Activated CD4-positive, alpha-beta T cell treated with anti-CD3 and anti-CD28 coated beads for 36 hours (primary cell): ENCODE measurements around the gene PGGHG. TPM values are rescaled to one million over a fixed set of nuclear protein-coding genes. Genes with fewer than 3 reads are reported as not detected.
A peak's percentile ranks its signal among the peaks of the same experiment; 100 is the strongest.
"Not testable (repeated sequence)": the region's sequence is repeated elsewhere in the genome, so short reads cannot be mapped to it uniquely, and the experiment has no call there.

ENCODE experiments used
- ATAC-seq: fragments of 200-7000 bp; cut with Tn5 transposase; one replicate; pipeline ENCODE4 v1.10.0; 2021; ENCODE audit warnings: mild to moderate bottlenecking, moderate library complexity
- CTCF ChIA-PET: fragments of 350-600 bp; sonication (Branson Sonifier 250); formaldehyde crosslinking; loops from one replicate; lab custom pipeline; 2021; ENCODE audit warnings: antibody characterized with exemption; lab: Charles Lee
- POLR2A ChIA-PET: fragments of 350-600 bp; sonication (Branson Sonifier 250); formaldehyde crosslinking; loops from one replicate; lab custom pipeline; 2021; ENCODE audit warnings: antibody characterized with exemption, inconsistent platforms; lab: Charles Lee
- DNase-seq: peaks from one replicate; pipeline ENCODE4 v3.0.0-alpha.2; 2020
- H3K27ac Mint-ChIP-seq: one replicate; pipeline ENCODE4 v1.8.0; 2021; ENCODE audit warnings: mixed read lengths
- H3K27me3 Mint-ChIP-seq: one replicate; pipeline ENCODE4 v1.8.0; 2021; ENCODE audit warnings: mixed read lengths
- H3K36me3 Mint-ChIP-seq: one replicate; pipeline ENCODE4 v1.8.0; 2021; ENCODE audit warnings: low read depth, mixed read lengths
- H3K4me1 Mint-ChIP-seq: one replicate; pipeline ENCODE4 v1.8.0; 2021; ENCODE audit warnings: mixed read lengths
- H3K4me3 Mint-ChIP-seq: one replicate; pipeline ENCODE4 v1.8.0; 2021; ENCODE audit warnings: mild to moderate bottlenecking, moderate library complexity, mixed read lengths
- H3K9me3 Mint-ChIP-seq: one replicate; pipeline ENCODE4 v1.8.0; 2021; ENCODE audit warnings: low read depth, mixed read lengths
- intact Hi-C, 2 experiments: fragments of 100-400 bp; cut with DNase I in 1 of 2; cut with micrococcal nuclease in 1 of 2; formaldehyde crosslinking; loops; one replicate each; pipeline versions ENCODE4 v1.14.2 to v1.15.1; 2022 to 2024; cut with DNase I, micrococcal nuclease
- total RNA-seq, 2 experiments: library from RNA; stranded (reverse); gene quantifications; one replicate each; pipeline ENCODE4 v1.2.3, GENCODE V29; 2021

The PGGHG gene
- total RNA-seq, 2 experiments from 2014 or later = 73.4 to 82.3 TPM

DNA sequence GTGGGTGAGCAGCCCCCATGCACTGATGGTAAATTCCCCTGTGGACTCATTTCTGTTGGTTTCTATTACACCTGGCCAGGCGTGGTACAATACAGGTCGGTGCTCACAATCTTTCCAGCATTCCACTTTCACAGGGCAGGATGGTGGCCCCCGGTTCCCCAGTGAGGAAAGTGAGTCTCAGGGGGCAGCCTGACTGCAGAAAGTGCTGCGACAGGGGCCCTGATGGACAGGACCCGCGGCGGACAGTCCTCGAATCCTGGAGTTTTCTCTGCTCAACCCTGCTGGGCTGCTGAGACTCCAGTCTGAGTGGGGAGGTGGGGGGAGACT lies 3.1 kb upstream of the PGGHG start:
- H3K4me3 Mint-ChIP-seq = no peak overlapping the region
- no peak overlapping the region for H3K27ac Mint-ChIP-seq
- peaks cover 15% of the 10 kb centered on the region for H3K27me3 Mint-ChIP-seq
- intact Hi-C loops = loop anchor here in 1 of 2 experiments (5.0 kb wide), 1 partner anchor 49 kb away; the partner anchor contains the start of genes PSMD13 and SIRT3
- peaks cover 8% of the 10 kb centered on the region for H3K36me3 Mint-ChIP-seq
- peaks cover 48% of the 10 kb centered on the region for H3K4me1 Mint-ChIP-seq
- ATAC-seq = no peak
- POLR2A ChIA-PET = no interaction called here
- DNase-seq = no peak
- CTCF ChIA-PET = interaction anchor here (1.0 to 1.2 kb wide), 2 partner anchors 14 to 35 kb away, joined by 3 read pairs; no protein-coding TSS in a partner anchor
- H3K9me3 Mint-ChIP-seq = no peaks in the 10 kb centered on the region

DNA sequence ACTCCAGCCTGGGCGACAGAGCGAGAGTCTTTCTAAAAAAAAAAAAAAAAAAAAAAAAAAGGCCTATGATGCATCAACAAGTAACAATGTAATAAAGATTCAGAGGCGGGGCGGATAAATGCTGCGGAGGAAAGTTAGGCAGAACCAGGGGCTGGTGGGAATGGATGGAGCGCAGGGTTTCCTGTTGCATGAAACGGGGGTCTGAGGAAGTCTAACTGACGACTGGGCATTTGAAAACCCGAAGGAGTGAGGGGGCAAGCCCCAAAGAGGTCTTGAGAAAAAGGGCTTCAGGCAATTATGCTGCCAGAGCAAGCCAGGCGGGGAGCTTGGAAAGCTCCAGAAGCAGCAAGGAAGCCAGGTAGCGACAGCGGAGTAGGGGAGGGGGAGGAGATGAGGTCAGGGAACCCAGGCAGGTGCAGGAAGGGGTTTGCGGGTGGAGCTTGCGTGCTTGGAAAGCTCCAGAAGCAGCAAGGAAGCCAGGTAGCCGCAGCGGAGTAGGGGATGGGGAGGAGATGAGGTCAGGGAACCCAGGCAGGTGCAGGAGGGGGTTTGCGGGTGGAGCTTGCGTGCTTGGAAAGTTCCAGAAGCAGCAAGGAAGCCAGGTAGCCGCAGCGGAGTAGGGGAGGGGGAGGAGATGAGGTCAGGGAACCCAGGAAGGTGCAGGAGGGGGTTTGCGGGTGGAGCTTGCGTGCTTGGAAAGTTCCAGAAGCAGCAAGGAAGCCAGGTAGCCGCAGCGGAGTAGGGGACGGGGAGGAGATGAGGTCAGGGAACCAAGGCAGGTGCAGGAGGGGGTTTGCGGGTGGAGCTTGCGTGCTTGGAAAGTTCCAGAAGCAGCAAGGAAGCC lies 1.7 kb upstream of the PGGHG start:
- H3K36me3 Mint-ChIP-seq = peaks cover 16% of the 10 kb centered on the region
- H3K4me3 Mint-ChIP-seq = peak overlapping the region; percentile 83
- CTCF ChIA-PET = interaction anchor here (1.0 to 1.2 kb wide), 3 partner anchors 15 to 37 kb away, joined by 3 read pairs; no protein-coding TSS in a partner anchor
- peak; percentile 68 for DNase-seq
- ATAC-seq = peak; percentile 24
- POLR2A ChIA-PET = interaction anchor here (1.0 kb wide), 1 partner anchor 30 kb away, joined by 4 read pairs; no protein-coding TSS in a partner anchor
- not testable (repeated sequence) for H3K27me3 Mint-ChIP-seq, H3K9me3 Mint-ChIP-seq
- H3K27ac Mint-ChIP-seq = peak overlapping the region; percentile 92
- intact Hi-C loops = loop anchor here (1.0 to 5.0 kb wide), 2 partner anchors 18 to 50 kb away; partner anchors contain the start of genes PSMD13 (in 1 of the 2) and SIRT3 (in 1 of the 2)
- peaks cover 41% of the 10 kb centered on the region for H3K4me1 Mint-ChIP-seq

DNA sequence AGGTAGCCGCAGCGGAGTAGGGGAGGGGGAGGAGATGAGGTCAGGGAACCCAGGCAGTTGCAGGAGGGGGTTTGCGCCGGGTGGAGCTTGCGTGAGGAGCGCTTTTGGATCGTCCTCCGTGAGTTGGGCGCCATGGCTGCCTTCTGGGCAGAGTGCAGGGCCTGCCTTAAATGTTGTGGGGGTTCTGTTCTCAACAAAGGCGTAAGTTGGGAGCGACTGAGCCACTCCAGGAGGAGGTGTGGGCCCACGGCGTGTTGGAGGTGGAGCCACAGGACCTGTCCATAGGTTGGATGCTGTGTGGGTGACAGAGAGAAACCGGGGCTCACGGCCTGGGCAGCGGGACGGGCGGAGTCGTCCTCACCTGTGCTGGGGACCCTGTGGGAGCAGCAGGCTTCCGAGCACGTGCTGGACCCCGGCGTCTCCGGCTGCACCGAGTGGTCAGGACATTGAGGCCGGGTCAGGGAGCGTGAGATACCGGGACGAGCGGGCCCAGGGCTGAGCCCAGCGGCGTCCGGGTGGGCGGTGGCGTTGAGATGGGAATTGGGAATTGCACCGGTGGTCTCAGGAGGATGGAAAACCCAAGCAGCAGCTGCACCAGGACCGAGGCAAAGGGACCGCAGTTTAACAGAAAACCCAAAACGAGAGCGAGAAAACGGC lies 977 bp upstream of the PGGHG start:
- no peaks in the 10 kb centered on the region for H3K9me3 Mint-ChIP-seq
- CTCF ChIA-PET = interaction anchor here (0.7 to 1.1 kb wide), 2 partner anchors 28 to 34 kb away, joined by 3 read pairs; no protein-coding TSS in a partner anchor
- peak overlapping the region; percentile 92 for H3K27ac Mint-ChIP-seq
- H3K4me3 Mint-ChIP-seq = peak overlapping the region; percentile 83
- DNase-seq (peak; percentile 76), ATAC-seq (peak; percentile 59)
- no peaks in the 10 kb centered on the region for H3K27me3 Mint-ChIP-seq
- POLR2A ChIA-PET = interaction anchor here (0.8 to 1.0 kb wide), 2 partner anchors 29 to 152 kb away, joined by 3 to 4 read pairs; no protein-coding TSS in a partner anchor
- peaks cover 16% of the 10 kb centered on the region for H3K36me3 Mint-ChIP-seq
- intact Hi-C loops = loop anchor here (1.0 to 5.0 kb wide), 4 partner anchors 19 to 52 kb away; partner anchors contain the start of genes PSMD13 (in 2 of the 2) and SIRT3 (in 2 of the 2)
- H3K4me1 Mint-ChIP-seq = peaks cover 33% of the 10 kb centered on the region

DNA sequence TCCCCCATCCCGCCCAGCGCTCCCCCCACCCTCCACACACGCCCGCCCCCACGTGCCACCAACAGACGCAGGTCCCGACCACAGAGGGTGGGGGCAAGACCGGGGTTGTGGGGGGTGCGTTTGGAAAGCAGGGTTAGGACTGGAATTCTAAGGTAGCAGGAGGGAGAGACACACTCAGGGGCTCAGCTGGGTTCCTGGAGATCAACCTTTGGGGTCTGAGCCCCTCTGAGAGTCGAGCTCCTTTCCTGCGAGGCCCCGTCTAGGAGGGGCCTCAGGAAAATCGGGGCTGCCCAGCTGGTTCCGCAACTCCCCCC lies 429 bp downstream of the PGGHG start:
- Mint-ChIP-seq H3K4me1 (peaks cover 26% of the 10 kb centered on the region), H3K36me3 (peaks cover 16% of the 10 kb centered on the region), H3K27ac (peak overlapping the region; percentile 47), H3K4me3 (peak overlapping the region; percentile 65), H3K9me3 (no peaks in the 10 kb centered on the region), H3K27me3 (no peaks in the 10 kb centered on the region)
- ATAC-seq (no peak), DNase-seq (peak; percentile 31)
- CTCF ChIA-PET = interaction anchor here (0.8 kb wide), 1 partner anchor 16 kb away, joined by 6 read pairs; no protein-coding TSS in a partner anchor
- intact Hi-C loops = loop anchor here in 1 of 2 experiments (5.0 kb wide), 1 partner anchor 52 kb away; the partner anchor contains the start of genes PSMD13 and SIRT3
- POLR2A ChIA-PET = interaction anchor here (1.0 kb wide), 1 partner anchor 8 kb away, joined by 3 read pairs; no protein-coding TSS in a partner anchor

GRCh38 chr11:289712-290620 lies 1.0 kb downstream of the PGGHG start:
- DNase-seq (peak; percentile 18), ATAC-seq (no peak)
- no peaks in the 10 kb centered on the region for H3K9me3 Mint-ChIP-seq
- peaks cover 26% of the 10 kb centered on the region for H3K4me1 Mint-ChIP-seq
- H3K27me3 Mint-ChIP-seq = no peaks in the 10 kb centered on the region
- H3K27ac Mint-ChIP-seq = peak overlapping the region; percentile 47
- H3K4me3 Mint-ChIP-seq = peak overlapping the region; percentile 65
- ChIA-PET POLR2A (interaction anchor here (1.0 kb wide), 1 partner anchor 9 kb away, joined by 3 read pairs; no protein-coding TSS in a partner anchor), CTCF (interaction anchor here (0.8 kb wide), 1 partner anchor 16 kb away, joined by 6 read pairs; no protein-coding TSS in a partner anchor)
- peaks cover 16% of the 10 kb centered on the region for H3K36me3 Mint-ChIP-seq
- intact Hi-C loops = loop anchor here (1.0 to 5.0 kb wide), 2 partner anchors 16 to 53 kb away; partner anchors contain the start of genes PSMD13 (in 1 of the 2) and SIRT3 (in 1 of the 2)

DNA sequence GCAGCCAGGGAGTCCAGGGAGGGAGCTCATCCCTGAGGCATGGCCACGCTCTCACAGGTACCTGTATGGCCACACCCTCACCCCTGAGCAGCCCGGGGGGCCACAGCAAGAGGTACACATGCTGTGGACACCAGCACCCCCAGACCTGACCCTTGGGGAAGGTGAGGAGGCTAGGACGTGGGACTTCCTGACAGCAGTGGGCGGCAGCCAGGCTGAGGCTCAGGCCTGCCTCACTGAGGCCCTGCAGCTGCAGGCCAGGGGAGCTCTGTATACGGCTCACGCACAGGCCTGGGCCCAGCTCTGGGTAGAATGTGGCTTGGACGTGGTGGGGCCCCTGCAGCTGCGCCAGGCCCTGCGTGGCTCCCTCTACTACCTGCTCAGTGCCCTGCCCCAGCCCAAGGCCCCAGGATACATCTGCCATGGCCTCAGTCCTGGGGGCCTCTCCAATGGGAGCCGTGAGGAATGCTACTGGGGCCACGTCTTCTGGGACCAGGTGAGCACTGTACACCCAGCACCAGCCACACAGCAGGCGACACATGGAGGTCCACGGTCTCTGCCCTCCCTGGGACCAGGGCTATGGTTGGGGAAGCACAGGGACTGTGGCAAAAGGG lies 1.8 kb downstream of the PGGHG start:
- CTCF ChIA-PET = interaction anchor here (2.0 kb wide), 1 partner anchor 14 kb away, joined by 7 read pairs; no protein-coding TSS in a partner anchor
- H3K27me3 Mint-ChIP-seq = no peaks in the 10 kb centered on the region
- H3K9me3 Mint-ChIP-seq = no peaks in the 10 kb centered on the region
- intact Hi-C loops = loop anchor here in 1 of 2 experiments (1.0 kb wide), 1 partner anchor 16 kb away; no protein-coding TSS in a partner anchor
- DNase-seq (peak; percentile 12), ATAC-seq (no peak)
- H3K4me1 Mint-ChIP-seq = peaks cover 26% of the 10 kb centered on the region
- peaks cover 16% of the 10 kb centered on the region for H3K36me3 Mint-ChIP-seq
- POLR2A ChIA-PET = no interaction called here
- peak overlapping the region; percentile 41 for H3K27ac Mint-ChIP-seq
- peak overlapping the region; percentile 65 for H3K4me3 Mint-ChIP-seq

GRCh38 chr11:291281-292210 lies 2.6 kb downstream of the PGGHG start:
- H3K4me1 Mint-ChIP-seq = peaks cover 26% of the 10 kb centered on the region
- no peaks in the 10 kb centered on the region for H3K27me3 Mint-ChIP-seq
- intact Hi-C loops = no loop called here
- ChIA-PET POLR2A (no interaction called here), CTCF (interaction anchor here (2.0 kb wide), 1 partner anchor 14 kb away, joined by 7 read pairs; no protein-coding TSS in a partner anchor)
- peak overlapping the region; percentile 41 for H3K27ac Mint-ChIP-seq
- no peak overlapping the region for H3K4me3 Mint-ChIP-seq
- no peaks in the 10 kb centered on the region for H3K9me3 Mint-ChIP-seq
- ATAC-seq (no peak), DNase-seq (peak; percentile 7)
- H3K36me3 Mint-ChIP-seq = peaks cover 16% of the 10 kb centered on the region

DNA sequence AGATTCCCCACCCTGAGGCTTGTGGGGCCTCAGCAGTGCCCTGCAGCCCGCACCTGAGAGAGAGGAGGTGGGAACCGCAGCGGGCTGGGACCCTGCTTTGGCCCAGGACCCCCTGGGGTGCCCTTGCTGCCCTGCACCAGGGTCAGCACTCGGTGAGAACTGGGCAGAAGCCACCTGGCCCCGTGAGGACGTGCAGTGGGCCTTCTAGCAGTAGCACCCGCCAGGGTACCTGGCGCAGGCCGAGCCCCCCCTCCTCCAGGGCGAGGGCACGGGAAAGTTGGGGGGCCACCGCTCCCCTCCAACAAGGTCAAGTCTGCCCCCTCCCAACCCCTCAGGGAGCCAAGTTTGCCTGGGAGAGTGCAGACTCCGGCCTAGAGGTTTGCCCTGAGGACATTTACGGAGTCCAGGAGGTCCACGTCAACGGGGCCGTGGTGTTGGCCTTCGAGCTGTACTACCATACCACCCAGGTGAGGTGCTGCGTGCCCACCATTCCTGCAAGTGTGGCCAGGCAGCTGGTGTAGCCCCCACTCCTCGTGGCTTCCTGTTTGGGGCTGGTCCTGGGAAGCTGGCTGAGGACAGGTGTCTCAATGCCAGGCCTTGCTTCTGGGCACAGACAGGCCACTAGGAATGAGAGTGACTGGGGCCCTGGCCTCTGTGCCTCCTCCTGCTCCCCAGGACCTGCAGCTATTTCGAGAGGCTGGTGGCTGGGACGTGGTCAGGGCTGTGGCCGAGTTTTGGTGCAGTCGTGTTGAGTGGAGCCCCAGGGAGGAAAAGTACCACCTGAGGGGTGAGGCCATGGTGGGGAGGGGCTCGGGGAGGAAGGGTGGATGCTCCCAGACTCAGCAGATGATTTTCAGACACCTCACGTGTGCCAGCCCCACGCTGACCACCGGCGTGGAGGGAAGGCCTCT lies 3.5 kb downstream of the PGGHG start:
- Mint-ChIP-seq H3K4me1 (peaks cover 21% of the 10 kb centered on the region), H3K27me3 (no peaks in the 10 kb centered on the region)
- DNase-seq = peak; percentile 12

More for the DNA sequence above, 3.5 kb downstream of the PGGHG start:
- intact Hi-C loops = no loop called here
- Mint-ChIP-seq H3K36me3 (peaks cover 16% of the 10 kb centered on the region), H3K9me3 (no peaks in the 10 kb centered on the region), H3K27ac (no peak overlapping the region), H3K4me3 (no peak overlapping the region)
- ATAC-seq = no peak
- ChIA-PET CTCF (interaction anchor here (0.7 to 2.0 kb wide), 2 partner anchors 13 to 25 kb away, joined by 4 to 7 read pairs; no protein-coding TSS in a partner anchor), POLR2A (no interaction called here)
